ENCODE results near the gene SRGAP3.

Gene SRGAP3

DNA sequence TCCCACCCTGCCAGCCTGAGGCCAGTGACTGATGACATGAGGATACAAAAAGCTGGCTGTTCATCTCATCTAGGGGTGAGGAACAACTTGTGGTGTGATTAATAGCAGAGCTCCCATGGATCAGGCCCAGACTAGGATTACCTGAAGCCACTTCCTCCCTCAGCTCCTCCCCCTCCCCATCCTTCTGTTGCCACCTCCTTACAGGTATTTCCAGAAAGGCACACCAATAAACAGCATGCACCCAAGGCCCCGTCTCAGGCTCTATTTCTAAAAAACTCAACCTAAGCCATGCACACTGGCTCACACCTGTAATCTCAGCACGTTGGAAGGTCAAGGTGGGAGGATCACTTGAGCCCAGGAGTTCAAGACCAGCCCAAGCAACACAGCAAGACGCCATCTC, 54.1 kb downstream of the SRGAP3 start:
- TF ChIP-seq PATZ1 (CRISPR knock-in tag; IDR thresholded peaks at IDR 0.05; ENCODE audit: borderline replicate concordance) (no peak), CSDC2 (CRISPR knock-in tag; IDR thresholded peaks at IDR 0.05) (no peak), BACH2 (CRISPR knock-in tag; IDR thresholded peaks at IDR 0.05; ENCODE audit: borderline replicate concordance) (no peak), ZNF8 (CRISPR knock-in tag; IDR thresholded peaks at IDR 0.05) (no peak), ZC3H10 (CRISPR knock-in tag; IDR thresholded peaks at IDR 0.05) (no peak), ZFP30 (CRISPR knock-in tag; IDR thresholded peaks at IDR 0.05) (no peak), ZNF565 (CRISPR knock-in tag; conservative IDR thresholded peaks at IDR 0.05; ENCODE audit: low read depth) (no peak), ESRRG (CRISPR knock-in tag; IDR thresholded peaks at IDR 0.05) (no peak), RARB (CRISPR knock-in tag; IDR thresholded peaks at IDR 0.05) (no peak), GLIS3 (CRISPR knock-in tag; IDR thresholded peaks at IDR 0.05) (no peak)
- TF ChIP-seq, protein P1, sequence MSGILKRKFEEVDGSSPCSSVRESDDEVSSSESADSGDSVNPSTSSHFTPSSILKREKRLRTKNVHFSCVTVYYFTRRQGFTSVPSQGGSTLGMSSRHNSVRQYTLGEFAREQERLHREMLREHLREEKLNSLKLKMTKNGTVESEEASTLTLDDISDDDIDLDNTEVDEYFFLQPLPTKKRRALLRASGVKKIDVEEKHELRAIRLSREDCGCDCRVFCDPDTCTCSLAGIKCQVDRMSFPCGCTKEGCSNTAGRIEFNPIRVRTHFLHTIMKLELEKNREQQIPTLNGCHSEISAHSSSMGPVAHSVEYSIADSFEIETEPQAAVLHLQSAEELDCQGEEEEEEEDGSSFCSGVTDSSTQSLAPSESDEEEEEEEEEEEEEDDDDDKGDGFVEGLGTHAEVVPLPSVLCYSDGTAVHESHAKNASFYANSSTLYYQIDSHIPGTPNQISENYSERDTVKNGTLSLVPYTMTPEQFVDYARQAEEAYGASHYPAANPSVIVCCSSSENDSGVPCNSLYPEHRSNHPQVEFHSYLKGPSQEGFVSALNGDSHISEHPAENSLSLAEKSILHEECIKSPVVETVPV (CRISPR knock-in tag; IDR thresholded peaks at IDR 0.05) = no peak
- TF ChIP-seq, protein P2, sequence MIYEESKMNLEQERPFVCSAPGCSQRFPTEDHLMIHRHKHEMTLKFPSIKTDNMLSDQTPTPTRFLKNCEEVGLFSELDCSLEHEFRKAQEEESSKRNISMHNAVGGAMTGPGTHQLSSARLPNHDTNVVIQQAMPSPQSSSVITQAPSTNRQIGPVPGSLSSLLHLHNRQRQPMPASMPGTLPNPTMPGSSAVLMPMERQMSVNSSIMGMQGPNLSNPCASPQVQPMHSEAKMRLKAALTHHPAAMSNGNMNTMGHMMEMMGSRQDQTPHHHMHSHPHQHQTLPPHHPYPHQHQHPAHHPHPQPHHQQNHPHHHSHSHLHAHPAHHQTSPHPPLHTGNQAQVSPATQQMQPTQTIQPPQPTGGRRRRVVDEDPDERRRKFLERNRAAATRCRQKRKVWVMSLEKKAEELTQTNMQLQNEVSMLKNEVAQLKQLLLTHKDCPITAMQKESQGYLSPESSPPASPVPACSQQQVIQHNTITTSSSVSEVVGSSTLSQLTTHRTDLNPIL (CRISPR knock-in tag; IDR thresholded peaks at IDR 0.05; ENCODE audit: low read depth) = no peak
- ATAC-seq = no peak

GRCh38 chr3:9194509-9195184, 54.8 kb downstream of the SRGAP3 start:
- TF ChIP-seq SNAI2 (CRISPR knock-in tag; IDR thresholded peaks at IDR 0.05) (no peak), CSDC2 (CRISPR knock-in tag; IDR thresholded peaks at IDR 0.05) (no peak), ZNF8 (CRISPR knock-in tag; IDR thresholded peaks at IDR 0.05) (no peak), BACH2 (CRISPR knock-in tag; IDR thresholded peaks at IDR 0.05; ENCODE audit: borderline replicate concordance) (no peak), TOX (CRISPR knock-in tag; IDR thresholded peaks at IDR 0.05; ENCODE audit: borderline replicate concordance) (no peak), ARNTL (CRISPR knock-in tag; IDR thresholded peaks at IDR 0.05; ENCODE audit: borderline replicate concordance, low read depth) (no peak), PPARA (CRISPR knock-in tag; IDR thresholded peaks at IDR 0.05; ENCODE audit: borderline replicate concordance) (no peak)
- TF ChIP-seq, protein P3, sequence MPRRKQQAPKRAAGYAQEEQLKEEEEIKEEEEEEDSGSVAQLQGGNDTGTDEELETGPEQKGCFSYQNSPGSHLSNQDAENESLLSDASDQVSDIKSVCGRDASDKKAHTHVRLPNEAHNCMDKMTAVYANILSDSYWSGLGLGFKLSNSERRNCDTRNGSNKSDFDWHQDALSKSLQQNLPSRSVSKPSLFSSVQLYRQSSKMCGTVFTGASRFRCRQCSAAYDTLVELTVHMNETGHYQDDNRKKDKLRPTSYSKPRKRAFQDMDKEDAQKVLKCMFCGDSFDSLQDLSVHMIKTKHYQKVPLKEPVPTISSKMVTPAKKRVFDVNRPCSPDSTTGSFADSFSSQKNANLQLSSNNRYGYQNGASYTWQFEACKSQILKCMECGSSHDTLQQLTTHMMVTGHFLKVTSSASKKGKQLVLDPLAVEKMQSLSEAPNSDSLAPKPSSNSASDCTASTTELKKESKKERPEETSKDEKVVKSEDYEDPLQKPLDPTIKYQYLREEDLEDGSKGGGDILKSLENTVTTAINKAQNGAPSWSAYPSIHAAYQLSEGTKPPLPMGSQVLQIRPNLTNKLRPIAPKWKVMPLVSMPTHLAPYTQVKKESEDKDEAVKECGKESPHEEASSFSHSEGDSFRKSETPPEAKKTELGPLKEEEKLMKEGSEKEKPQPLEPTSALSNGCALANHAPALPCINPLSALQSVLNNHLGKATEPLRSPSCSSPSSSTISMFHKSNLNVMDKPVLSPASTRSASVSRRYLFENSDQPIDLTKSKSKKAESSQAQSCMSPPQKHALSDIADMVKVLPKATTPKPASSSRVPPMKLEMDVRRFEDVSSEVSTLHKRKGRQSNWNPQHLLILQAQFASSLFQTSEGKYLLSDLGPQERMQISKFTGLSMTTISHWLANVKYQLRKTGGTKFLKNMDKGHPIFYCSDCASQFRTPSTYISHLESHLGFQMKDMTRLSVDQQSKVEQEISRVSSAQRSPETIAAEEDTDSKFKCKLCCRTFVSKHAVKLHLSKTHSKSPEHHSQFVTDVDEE (CRISPR knock-in tag; IDR thresholded peaks at IDR 0.05) = no peak
- no peak for ATAC-seq

- no peak for TF ChIP-seq ZFP3 (CRISPR knock-in tag; IDR thresholded peaks at IDR 0.05)
- no peak for TF ChIP-seq PPARA (CRISPR knock-in tag; IDR thresholded peaks at IDR 0.05; ENCODE audit: borderline replicate concordance)
- TF ChIP-seq ZNF565 (CRISPR knock-in tag; conservative IDR thresholded peaks at IDR 0.05; ENCODE audit: low read depth) = no peak
- TF ChIP-seq, protein P1 (CRISPR knock-in tag; IDR thresholded peaks at IDR 0.05) = no peak
- no peak for TF ChIP-seq SNAI2 (CRISPR knock-in tag; IDR thresholded peaks at IDR 0.05)
- TF ChIP-seq OSR1 (CRISPR knock-in tag; IDR thresholded peaks at IDR 0.05) = no peak
- no peak for TF ChIP-seq GLIS3 (CRISPR knock-in tag; IDR thresholded peaks at IDR 0.05)
- ATAC-seq = no peak
Measured at GRCh38 chr3:9193633-9194195, 55.7 kb downstream of the SRGAP3 start.
